Sigmoid colon (tissue), 4 donors: ENCODE results near the gene NPTX1.

ENCODE experiments used
- EP300 ChIP-seq, 4 donors: sonication (generic); formaldehyde crosslinking; IDR thresholded peaks; one replicate each; pipeline ENCODE4 v1.6.1; 2017; ENCODE audit warnings: antibody characterized with exemption in 4 of 4
- POLR2A ChIP-seq, 2 donors: fragments of 450-650 bp; IDR thresholded peaks; one replicate each; pipeline ENCODE4 v1.6.1; 2016; ENCODE audit warnings: antibody characterized with exemption in 2 of 2, mild to moderate bottlenecking in 2 of 2, moderate library complexity in 2 of 2
- POLR2AphosphoS5 ChIP-seq, 4 donors: sonication (generic); formaldehyde crosslinking; IDR thresholded peaks; one replicate each; pipeline ENCODE4 v1.6.1; 2017; ENCODE audit warnings: antibody characterized with exemption in 4 of 4
- TF ChIP-seq, protein P1 (sequence below), 4 experiments: fragments of 450-650 bp in 3 of 4; fragments of 200-600 bp in 1 of 4; IDR thresholded peaks; one replicate each; pipeline ENCODE4 v1.5.1; 2016 to 2019; ENCODE audit warnings: antibody characterized with exemption in 4 of 4, mild to moderate bottlenecking in 3 of 4, moderate library complexity in 2 of 4

DNA sequence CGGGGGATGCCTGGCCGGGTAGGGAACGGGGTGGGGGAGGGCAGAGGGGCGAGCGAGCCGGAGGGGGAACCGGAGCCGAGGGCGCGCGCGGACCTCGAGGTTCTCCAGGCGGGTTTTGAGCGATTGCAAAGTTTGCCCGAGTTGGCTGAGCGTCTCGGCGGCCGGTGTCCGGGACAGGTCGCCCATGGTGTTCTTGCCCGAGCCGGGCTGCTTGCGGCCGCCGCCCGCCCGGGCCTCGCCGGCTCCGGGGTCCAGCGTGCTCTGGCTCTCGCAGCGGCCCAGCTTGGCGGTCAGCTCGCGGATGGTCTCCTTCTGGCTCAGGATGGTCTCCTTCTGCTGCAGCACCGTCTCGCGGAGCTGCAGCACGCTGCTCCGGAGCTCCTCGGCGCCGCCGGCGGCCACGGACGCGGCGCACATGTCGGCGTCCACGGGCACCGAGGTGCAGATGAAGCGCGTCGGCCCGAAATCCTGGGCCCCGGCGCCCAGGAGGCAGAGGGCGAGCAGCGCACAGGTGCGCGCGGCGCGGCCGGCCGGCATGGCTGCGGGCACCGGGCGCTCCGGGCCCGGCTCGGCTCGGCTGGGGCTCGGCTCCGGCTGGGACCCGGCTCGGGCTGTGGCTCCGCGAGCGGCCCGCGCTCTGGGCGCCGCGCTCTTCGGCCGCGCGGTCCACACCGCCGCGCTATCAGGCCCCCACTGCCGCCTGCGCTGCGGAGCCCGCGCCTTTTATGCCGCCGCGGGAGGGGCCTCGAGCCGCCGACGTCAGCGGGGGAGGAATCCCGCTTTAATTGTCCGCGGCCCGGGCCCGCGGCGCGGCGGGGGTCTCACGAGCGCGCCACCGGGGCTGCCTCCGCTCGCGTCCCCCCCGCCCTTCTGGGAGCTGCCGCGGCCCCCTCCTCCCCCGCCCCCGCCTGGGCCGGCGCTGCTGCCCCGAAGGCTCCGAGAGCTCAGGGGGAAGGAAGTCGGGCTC, at the start of gene NPTX1:
- TF ChIP-seq, protein P1, sequence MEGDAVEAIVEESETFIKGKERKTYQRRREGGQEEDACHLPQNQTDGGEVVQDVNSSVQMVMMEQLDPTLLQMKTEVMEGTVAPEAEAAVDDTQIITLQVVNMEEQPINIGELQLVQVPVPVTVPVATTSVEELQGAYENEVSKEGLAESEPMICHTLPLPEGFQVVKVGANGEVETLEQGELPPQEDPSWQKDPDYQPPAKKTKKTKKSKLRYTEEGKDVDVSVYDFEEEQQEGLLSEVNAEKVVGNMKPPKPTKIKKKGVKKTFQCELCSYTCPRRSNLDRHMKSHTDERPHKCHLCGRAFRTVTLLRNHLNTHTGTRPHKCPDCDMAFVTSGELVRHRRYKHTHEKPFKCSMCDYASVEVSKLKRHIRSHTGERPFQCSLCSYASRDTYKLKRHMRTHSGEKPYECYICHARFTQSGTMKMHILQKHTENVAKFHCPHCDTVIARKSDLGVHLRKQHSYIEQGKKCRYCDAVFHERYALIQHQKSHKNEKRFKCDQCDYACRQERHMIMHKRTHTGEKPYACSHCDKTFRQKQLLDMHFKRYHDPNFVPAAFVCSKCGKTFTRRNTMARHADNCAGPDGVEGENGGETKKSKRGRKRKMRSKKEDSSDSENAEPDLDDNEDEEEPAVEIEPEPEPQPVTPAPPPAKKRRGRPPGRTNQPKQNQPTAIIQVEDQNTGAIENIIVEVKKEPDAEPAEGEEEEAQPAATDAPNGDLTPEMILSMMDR (IDR thresholded peaks at IDR 0.05), result no peak
- TF ChIP-seq POLR2AphosphoS5 (IDR thresholded peaks at IDR 0.05) (peak; percentile 67 to 80 (median 72)), EP300 (IDR thresholded peaks at IDR 0.05) (no peak), POLR2A (IDR thresholded peaks at IDR 0.05) (no peak)
